Measurements from ENCODE around the gene PRKCE. TPM values are rescaled to one million over a fixed set of nuclear protein-coding genes. Genes with fewer than 3 reads are reported as not detected.

The PRKCE gene
- total and polyA plus RNA-seq, 2 experiments from 2014 or later = 0.94 to 1.2 TPM

DNA sequence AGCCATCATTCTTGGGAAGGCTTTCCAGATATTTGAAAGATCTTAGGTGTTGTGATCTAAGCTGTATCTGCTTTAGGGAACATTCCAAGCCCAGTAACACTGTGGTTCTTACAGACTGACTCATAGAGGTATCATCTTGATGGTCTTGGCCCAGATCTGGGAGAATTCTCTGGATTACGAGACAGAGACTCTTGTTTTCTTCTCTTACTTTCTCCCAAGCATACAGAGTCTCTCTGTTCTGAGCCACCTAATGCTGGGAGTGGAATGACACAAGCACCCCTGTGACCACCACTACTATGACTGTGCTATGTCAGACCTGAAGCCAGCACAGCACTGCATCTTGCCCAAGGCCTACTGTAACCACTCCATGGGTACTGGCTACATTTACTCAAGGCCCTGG, 564.7 kb downstream of the PRKCE start:
- H3K27ac Mint-ChIP-seq = no peak overlapping the region
- DNase-seq (ENCODE audit: low spot score) (no peak), ATAC-seq (no peak)
- H3K27ac ChIP-seq (ENCODE audit: low read depth) = no peak overlapping the region
- H3K9me2 ChIP-seq (ENCODE audit: insufficient read depth) = no peaks in the 10 kb centered on the region
- no peak overlapping the region for H3K4me3 Mint-ChIP-seq
- H4K20me1 ChIP-seq (replicated peaks; ENCODE audit: insufficient read depth) = no peaks in the 10 kb centered on the region
- no peaks in the 10 kb centered on the region for H3K27me3 Mint-ChIP-seq (ENCODE audit: insufficient read depth, low read depth, poor library complexity)
- H3K36me3 ChIP-seq (ENCODE audit: insufficient read depth) = no peaks in the 10 kb centered on the region
- H3K36me3 Mint-ChIP-seq (ENCODE audit: low read depth) = peaks cover 20% of the 10 kb centered on the region
- H3K4me1 ChIP-seq (ENCODE audit: insufficient read depth) = no peaks in the 10 kb centered on the region
- no peaks in the 10 kb centered on the region for H3K27me3 ChIP-seq (ENCODE audit: insufficient read depth)
- H2AFZ ChIP-seq = no peak overlapping the region
- no peaks in the 10 kb centered on the region for H3F3A ChIP-seq (replicated peaks; ENCODE audit: low read depth)
- H3K79me2 ChIP-seq (replicated peaks; ENCODE audit: insufficient read depth) = no peaks in the 10 kb centered on the region
- H3K4me2 ChIP-seq = no peak overlapping the region
- no peaks in the 10 kb centered on the region; the same call in 2 of the 3 replicates for H3K4me1 Mint-ChIP-seq
- peaks cover 48% of the 10 kb centered on the region for H3K9me3 Mint-ChIP-seq
- H3K4me3 ChIP-seq = no peak overlapping the region
- TF ChIP-seq, protein P1, sequence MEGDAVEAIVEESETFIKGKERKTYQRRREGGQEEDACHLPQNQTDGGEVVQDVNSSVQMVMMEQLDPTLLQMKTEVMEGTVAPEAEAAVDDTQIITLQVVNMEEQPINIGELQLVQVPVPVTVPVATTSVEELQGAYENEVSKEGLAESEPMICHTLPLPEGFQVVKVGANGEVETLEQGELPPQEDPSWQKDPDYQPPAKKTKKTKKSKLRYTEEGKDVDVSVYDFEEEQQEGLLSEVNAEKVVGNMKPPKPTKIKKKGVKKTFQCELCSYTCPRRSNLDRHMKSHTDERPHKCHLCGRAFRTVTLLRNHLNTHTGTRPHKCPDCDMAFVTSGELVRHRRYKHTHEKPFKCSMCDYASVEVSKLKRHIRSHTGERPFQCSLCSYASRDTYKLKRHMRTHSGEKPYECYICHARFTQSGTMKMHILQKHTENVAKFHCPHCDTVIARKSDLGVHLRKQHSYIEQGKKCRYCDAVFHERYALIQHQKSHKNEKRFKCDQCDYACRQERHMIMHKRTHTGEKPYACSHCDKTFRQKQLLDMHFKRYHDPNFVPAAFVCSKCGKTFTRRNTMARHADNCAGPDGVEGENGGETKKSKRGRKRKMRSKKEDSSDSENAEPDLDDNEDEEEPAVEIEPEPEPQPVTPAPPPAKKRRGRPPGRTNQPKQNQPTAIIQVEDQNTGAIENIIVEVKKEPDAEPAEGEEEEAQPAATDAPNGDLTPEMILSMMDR (conservative IDR thresholded peaks at IDR 0.05; ENCODE audit: low read depth in 2 of 2) = no peak
- TF ChIP-seq ZNF114 (CRISPR knock-in tag; IDR thresholded peaks at IDR 0.05) (no peak), EZH2 (IDR thresholded peaks at IDR 0.05; ENCODE audit: low read depth, unreplicated experiment) (no peak), NANOG (IDR thresholded peaks at IDR 0.05; ENCODE audit: borderline replicate concordance) (no peak), STAT1 (IDR thresholded peaks at IDR 0.05; ENCODE audit: unreplicated experiment) (no peak), EZH2phosphoT487 (IDR thresholded peaks at IDR 0.05; ENCODE audit: unreplicated experiment) (no peak), POLR2AphosphoS5 (IDR thresholded peaks at IDR 0.05; ENCODE audit: low read depth) (no peak), JUNB (IDR thresholded peaks at IDR 0.05; ENCODE audit: unreplicated experiment) (no peak), ZNF331 (CRISPR knock-in tag; IDR thresholded peaks at IDR 0.05; ENCODE audit: low read depth) (no peak), CREB1 (CRISPR knock-in tag; IDR thresholded peaks at IDR 0.05; ENCODE audit: low read depth) (no peak)
- TF ChIP-seq, protein P2, sequence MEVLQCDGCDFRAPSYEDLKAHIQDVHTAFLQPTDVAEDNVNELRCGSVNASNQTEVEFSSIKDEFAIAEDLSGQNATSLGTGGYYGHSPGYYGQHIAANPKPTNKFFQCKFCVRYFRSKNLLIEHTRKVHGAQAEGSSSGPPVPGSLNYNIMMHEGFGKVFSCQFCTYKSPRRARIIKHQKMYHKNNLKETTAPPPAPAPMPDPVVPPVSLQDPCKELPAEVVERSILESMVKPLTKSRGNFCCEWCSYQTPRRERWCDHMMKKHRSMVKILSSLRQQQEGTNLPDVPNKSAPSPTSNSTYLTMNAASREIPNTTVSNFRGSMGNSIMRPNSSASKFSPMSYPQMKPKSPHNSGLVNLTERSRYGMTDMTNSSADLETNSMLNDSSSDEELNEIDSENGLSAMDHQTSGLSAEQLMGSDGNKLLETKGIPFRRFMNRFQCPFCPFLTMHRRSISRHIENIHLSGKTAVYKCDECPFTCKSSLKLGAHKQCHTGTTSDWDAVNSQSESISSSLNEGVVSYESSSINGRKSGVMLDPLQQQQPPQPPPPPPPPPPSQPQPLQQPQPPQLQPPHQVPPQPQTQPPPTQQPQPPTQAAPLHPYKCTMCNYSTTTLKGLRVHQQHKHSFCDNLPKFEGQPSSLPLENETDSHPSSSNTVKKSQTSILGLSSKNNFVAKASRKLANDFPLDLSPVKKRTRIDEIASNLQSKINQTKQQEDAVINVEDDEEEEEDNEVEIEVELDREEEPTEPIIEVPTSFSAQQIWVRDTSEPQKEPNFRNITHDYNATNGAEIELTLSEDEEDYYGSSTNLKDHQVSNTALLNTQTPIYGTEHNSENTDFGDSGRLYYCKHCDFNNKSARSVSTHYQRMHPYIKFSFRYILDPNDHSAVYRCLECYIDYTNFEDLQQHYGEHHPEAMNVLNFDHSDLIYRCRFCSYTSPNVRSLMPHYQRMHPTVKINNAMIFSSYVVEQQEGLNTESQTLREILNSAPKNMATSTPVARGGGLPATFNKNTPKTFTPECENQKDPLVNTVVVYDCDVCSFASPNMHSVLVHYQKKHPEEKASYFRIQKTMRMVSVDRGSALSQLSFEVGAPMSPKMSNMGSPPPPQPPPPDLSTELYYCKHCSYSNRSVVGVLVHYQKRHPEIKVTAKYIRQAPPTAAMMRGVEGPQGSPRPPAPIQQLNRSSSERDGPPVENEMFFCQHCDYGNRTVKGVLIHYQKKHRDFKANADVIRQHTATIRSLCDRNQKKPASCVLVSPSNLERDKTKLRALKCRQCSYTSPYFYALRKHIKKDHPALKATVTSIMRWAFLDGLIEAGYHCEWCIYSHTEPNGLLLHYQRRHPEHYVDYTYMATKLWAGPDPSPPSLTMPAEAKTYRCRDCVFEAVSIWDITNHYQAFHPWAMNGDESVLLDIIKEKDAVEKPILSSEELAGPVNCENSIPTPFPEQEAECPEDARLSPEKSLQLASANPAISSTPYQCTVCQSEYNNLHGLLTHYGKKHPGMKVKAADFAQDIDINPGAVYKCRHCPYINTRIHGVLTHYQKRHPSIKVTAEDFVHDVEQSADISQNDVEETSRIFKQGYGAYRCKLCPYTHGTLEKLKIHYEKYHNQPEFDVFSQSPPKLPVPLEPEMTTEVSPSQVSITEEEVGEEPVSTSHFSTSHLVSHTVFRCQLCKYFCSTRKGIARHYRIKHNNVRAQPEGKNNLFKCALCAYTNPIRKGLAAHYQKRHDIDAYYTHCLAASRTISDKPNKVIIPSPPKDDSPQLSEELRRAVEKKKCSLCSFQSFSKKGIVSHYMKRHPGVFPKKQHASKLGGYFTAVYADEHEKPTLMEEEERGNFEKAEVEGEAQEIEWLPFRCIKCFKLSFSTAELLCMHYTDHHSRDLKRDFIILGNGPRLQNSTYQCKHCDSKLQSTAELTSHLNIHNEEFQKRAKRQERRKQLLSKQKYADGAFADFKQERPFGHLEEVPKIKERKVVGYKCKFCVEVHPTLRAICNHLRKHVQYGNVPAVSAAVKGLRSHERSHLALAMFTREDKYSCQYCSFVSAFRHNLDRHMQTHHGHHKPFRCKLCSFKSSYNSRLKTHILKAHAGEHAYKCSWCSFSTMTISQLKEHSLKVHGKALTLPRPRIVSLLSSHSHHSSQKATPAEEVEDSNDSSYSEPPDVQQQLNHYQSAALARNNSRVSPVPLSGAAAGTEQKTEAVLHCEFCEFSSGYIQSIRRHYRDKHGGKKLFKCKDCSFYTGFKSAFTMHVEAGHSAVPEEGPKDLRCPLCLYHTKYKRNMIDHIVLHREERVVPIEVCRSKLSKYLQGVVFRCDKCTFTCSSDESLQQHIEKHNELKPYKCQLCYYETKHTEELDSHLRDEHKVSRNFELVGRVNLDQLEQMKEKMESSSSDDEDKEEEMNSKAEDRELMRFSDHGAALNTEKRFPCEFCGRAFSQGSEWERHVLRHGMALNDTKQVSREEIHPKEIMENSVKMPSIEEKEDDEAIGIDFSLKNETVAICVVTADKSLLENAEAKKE (CRISPR knock-in tag; IDR thresholded peaks at IDR 0.05) = no peak
- TF ChIP-seq, protein P3, sequence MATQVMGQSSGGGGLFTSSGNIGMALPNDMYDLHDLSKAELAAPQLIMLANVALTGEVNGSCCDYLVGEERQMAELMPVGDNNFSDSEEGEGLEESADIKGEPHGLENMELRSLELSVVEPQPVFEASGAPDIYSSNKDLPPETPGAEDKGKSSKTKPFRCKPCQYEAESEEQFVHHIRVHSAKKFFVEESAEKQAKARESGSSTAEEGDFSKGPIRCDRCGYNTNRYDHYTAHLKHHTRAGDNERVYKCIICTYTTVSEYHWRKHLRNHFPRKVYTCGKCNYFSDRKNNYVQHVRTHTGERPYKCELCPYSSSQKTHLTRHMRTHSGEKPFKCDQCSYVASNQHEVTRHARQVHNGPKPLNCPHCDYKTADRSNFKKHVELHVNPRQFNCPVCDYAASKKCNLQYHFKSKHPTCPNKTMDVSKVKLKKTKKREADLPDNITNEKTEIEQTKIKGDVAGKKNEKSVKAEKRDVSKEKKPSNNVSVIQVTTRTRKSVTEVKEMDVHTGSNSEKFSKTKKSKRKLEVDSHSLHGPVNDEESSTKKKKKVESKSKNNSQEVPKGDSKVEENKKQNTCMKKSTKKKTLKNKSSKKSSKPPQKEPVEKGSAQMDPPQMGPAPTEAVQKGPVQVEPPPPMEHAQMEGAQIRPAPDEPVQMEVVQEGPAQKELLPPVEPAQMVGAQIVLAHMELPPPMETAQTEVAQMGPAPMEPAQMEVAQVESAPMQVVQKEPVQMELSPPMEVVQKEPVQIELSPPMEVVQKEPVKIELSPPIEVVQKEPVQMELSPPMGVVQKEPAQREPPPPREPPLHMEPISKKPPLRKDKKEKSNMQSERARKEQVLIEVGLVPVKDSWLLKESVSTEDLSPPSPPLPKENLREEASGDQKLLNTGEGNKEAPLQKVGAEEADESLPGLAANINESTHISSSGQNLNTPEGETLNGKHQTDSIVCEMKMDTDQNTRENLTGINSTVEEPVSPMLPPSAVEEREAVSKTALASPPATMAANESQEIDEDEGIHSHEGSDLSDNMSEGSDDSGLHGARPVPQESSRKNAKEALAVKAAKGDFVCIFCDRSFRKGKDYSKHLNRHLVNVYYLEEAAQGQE (IDR thresholded peaks at IDR 0.05; ENCODE audit: unreplicated experiment) = no peak
- TF ChIP-seq, protein P4, sequence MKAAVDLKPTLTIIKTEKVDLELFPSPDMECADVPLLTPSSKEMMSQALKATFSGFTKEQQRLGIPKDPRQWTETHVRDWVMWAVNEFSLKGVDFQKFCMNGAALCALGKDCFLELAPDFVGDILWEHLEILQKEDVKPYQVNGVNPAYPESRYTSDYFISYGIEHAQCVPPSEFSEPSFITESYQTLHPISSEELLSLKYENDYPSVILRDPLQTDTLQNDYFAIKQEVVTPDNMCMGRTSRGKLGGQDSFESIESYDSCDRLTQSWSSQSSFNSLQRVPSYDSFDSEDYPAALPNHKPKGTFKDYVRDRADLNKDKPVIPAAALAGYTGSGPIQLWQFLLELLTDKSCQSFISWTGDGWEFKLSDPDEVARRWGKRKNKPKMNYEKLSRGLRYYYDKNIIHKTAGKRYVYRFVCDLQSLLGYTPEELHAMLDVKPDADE (IDR thresholded peaks at IDR 0.05) = no peak
